ENCODE measurements around the gene ZAP70.

The ZAP70 gene

DNA sequence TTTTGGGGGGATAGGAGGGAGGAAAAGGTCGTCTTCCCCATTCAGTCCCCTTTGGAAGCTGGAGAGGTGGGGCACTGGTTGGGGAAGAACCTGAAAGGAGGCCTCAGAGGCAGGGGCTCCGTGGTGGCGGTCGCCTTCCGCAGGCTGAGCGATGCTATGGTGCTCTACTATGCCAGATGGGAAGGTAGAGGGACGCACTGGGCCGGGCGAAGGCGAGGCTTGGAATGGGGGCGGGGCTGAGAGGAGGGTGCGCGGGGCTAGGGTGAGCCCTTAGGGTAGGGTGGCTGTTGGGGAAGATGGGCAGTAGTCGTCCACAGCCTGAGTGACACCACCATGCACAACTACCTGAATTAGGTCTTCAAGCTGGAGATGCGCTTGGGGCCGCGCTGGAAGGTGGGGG lies 11.1 kb downstream of the ZAP70 start:
- peaks cover 0 to 16% (median 2%) of the 10 kb centered on the region in 11 experiments; a peak in 12 of 22 replicates for H3K9me3 ChIP-seq (replicated peaks in 1 of 11)
- TF ChIP-seq Cebpa-rat (IDR thresholded peaks at IDR 0.05): no peak

DNA sequence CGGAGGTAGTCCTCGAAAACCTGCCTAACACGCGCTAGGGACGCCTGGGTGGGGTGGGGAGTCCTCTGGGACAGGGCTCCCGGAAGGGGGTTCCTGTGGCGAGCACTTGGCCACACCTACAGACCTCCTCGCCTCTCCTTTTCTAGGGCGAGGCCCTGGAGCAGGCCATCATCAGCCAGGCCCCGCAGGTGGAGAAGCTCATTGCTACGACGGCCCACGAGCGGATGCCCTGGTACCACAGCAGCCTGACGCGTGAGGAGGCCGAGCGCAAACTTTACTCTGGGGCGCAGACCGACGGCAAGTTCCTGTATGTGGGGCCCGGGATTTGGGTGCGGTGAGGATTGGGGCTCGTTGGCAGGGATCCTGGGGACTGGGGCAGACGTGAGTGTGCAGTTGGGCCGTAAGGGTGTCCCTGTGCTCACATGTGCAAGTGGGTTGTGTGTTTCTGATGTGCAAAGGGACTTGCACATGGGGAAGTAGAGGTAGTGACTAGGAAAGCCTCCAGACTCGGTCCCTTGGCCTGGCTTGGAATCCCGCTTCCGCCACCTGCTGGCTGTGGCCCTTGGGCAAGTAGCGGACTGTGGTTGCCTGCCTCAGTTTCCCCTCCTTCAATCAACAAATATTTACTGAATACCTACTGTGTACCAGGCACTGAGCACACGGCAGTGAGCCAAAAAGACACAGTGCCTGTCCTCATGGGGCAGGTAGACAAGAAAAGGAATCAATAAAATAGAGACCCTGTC lies 11.7 kb downstream of the ZAP70 start:
- Histone ChIP-seq H3K27ac (peak overlapping the region in 7 of 11 experiments; percentile 67 to 98 (median 84); a peak in 12 of 22 replicates), H3K9ac (peak overlapping the region in 7 of 11 experiments; percentile 2 to 78 (median 70); a peak in 9 of 22 replicates), H3K4me1 (peaks cover 36 to 100% (median 88%) of the 10 kb centered on the region in 10 experiments), H3K4me3 (0 out of 20 replicates have a peak overlapping the region, but pooled peaks of 1 of the 10 experiments have one; percentile 35), H4K20me1 (no peaks in the 10 kb centered on the region), H3K4me2 (peak overlapping the region; percentile 36 to 97 (median 81); a peak in 21 of 22 replicates), H3K27me3 (no peaks in the 10 kb centered on the region), H3K9me3 (replicated peaks in 1 of 11) (peaks cover 6 to 22% (median 8%) of the 10 kb centered on the region in 11 experiments), H3K36me3 (peaks cover 1 to 73% (median 21%) of the 10 kb centered on the region in 11 experiments; a peak in 21 of 22 replicates)
- TF ChIP-seq Cebpa-rat (IDR thresholded peaks at IDR 0.05): no peak

More for the DNA sequence above, 11.1 kb downstream of the ZAP70 start:
- Histone ChIP-seq H3K4me1 (peaks cover 40 to 100% (median 94%) of the 10 kb centered on the region in 10 experiments), H3K27ac (peak overlapping the region in 7 of 11 experiments; percentile 31 to 98 (median 84); a peak in 12 of 22 replicates), H3K4me3 (no peak overlapping the region), H3K9ac (peak overlapping the region in 4 of 11 experiments; percentile 70 to 78 (median 75); a peak in 4 of 22 replicates), H3K27me3 (no peaks in the 10 kb centered on the region), H3K36me3 (peaks cover 0 to 66% (median 15%) of the 10 kb centered on the region in 11 experiments; a peak in 17 of 22 replicates), H4K20me1 (no peaks in the 10 kb centered on the region), H3K4me2 (peak overlapping the region in 9 of 11 experiments; percentile 72 to 97 (median 82); a peak in 16 of 22 replicates)

DNA sequence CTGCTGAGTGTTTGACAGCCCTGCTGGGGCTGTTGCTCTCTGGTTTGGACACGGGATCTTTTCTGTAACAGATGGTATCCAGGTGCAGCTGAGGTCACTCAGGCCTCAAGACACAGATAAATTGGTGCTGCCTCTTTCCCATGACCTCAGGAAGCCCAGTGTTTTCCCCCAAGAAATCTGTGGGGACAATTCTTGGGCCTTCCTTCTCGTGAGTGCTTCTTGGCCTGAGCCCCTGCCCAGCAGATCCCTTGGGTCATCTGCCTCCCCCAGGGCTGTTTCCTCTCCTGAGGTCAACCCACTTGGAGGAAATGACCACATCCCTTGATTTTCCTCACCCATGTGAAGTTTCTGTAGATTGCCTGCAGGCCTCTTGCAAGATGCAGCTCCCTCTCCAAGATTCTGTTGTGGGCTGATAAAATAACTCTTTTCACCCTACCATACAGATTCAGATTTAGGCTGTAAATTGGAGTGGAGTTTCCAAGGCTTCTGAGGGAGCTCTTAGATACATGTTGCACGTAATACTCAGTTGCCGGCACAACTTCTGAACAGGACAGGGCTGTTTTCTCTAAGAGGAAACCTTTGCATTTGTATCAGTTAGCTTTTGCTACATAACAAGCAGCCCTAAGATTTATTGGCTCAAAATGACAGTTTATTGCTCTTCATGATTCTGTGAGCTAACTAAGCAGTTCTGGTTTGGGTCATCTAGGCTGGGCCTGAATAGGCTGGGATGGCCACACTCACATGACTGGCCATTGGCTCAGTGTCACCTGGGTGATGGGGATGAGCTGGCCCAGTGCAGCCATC lies 13.1 kb downstream of the ZAP70 start:
- no peak for TF ChIP-seq Cebpa-rat (IDR thresholded peaks at IDR 0.05)
- Histone ChIP-seq H3K4me1 (peaks cover 43 to 100% (median 87%) of the 10 kb centered on the region in 10 experiments), H3K27ac (peak overlapping the region in 8 of 11 experiments; percentile 2 to 98 (median 78); a peak in 15 of 22 replicates), H3K4me2 (peak overlapping the region; percentile 36 to 97 (median 81)), H4K20me1 (no peaks in the 10 kb centered on the region), H3K36me3 (peaks cover 6 to 69% (median 27%) of the 10 kb centered on the region in 11 experiments; a peak in 21 of 22 replicates), H3K4me3 (peak overlapping the region in 3 of 10 experiments; percentile 11 to 35 (median 18); a peak in 4 of 20 replicates), H3K9ac (peak overlapping the region in 7 of 11 experiments; percentile 2 to 78 (median 70); a peak in 14 of 22 replicates), H3K9me3 (replicated peaks in 1 of 11) (peaks cover 11 to 30% (median 15%) of the 10 kb centered on the region in 11 experiments), H3K27me3 (no peaks in the 10 kb centered on the region)

DNA sequence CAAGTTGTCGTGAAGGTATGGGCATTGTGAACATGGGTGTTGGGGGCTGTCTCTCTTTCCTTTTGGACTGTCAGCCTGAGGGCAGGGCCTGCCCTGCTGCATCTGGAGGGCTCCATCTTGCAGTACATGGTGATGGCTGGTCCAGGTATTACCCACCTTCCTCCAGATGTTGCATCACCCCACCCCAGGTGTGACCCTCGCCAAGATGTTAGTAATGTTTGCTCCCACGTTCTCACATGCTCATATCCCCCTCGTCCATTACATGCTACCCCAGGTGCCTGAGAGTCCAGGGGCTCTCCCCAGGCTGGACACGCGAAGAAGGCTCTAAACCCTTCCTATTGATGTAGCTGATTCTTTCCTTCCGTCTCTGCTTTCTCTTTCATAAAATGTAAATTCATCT lies 13.9 kb downstream of the ZAP70 start:
- Histone ChIP-seq H3K36me3 (peaks cover 6 to 69% (median 27%) of the 10 kb centered on the region in 11 experiments; a peak in 21 of 22 replicates), H3K4me1 (peaks cover 48 to 100% (median 87%) of the 10 kb centered on the region in 10 experiments), H3K9ac (peak overlapping the region in 8 of 11 experiments; percentile 39 to 78 (median 66); a peak in 14 of 22 replicates), H3K27ac (peak overlapping the region in 8 of 11 experiments; percentile 57 to 98 (median 78); a peak in 16 of 22 replicates), H4K20me1 (peaks cover 0 to 6% (median 0%) of the 10 kb centered on the region in 11 experiments; a peak in 2 of 22 replicates), H3K4me3 (peak overlapping the region in 1 of 10 experiments; percentile 27; a peak in 1 of 20 replicates), H3K4me2 (peak overlapping the region; percentile 36 to 97 (median 81)), H3K9me3 (replicated peaks in 1 of 11) (peaks cover 11 to 30% (median 14%) of the 10 kb centered on the region in 11 experiments), H3K27me3 (no peaks in the 10 kb centered on the region)
- TF ChIP-seq Cebpa-rat (IDR thresholded peaks at IDR 0.05): 0 out of 22 replicates have a peak, but pooled peaks of 1 of the 11 experiments have one; percentile 13

DNA sequence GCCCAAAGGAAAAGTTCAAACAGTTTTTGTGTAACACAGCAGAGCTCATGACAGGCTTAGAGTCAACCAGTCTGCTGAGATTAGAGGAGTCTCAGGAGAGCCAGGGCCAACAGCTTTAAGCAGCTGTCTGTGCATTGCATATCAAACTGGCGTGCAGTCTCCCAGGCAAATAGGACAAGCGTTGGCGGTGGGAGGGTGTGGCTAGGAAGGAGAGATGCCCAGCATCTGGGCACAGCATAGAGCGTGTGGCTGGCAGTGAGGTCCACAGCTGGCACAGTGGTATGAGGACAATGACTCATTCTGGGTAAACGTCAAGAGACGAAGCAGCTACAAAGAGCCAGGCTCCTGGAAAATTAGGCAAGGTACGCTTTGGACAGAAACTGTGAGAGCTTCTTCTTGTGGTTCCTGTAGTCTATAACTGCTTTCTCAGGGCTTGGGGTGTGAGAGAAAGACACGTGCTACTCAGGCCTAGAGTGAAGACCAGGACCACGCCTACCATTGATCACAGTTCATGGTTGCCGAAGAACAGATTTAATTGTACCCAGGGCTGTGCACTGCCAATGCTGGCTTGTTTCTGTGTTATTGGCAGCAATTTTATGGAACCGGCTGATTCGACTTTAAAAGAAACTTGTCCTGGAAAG lies 14.8 kb downstream of the ZAP70 start:
- TF ChIP-seq Cebpa-rat (IDR thresholded peaks at IDR 0.05): peak in 1 of 11 experiments; percentile 75; a peak in 2 of 22 replicates
- Histone ChIP-seq H3K4me1 (peaks cover 48 to 100% (median 91%) of the 10 kb centered on the region in 10 experiments), H3K27me3 (no peaks in the 10 kb centered on the region), H3K27ac (peak overlapping the region in 9 of 11 experiments; percentile 18 to 98 (median 73); a peak in 18 of 22 replicates), H3K36me3 (peaks cover 6 to 72% (median 27%) of the 10 kb centered on the region in 11 experiments; a peak in 21 of 22 replicates), H3K9ac (peak overlapping the region in 8 of 11 experiments; percentile 39 to 78 (median 66); a peak in 17 of 22 replicates), H3K4me2 (peak overlapping the region; percentile 36 to 97 (median 81)), H4K20me1 (peaks cover 0 to 14% (median 0%) of the 10 kb centered on the region in 11 experiments; a peak in 2 of 22 replicates), H3K9me3 (replicated peaks in 1 of 11) (peaks cover 11 to 27% (median 14%) of the 10 kb centered on the region in 11 experiments), H3K4me3 (0 out of 20 replicates have a peak overlapping the region, but pooled peaks of 2 of the 10 experiments have one; percentile 22 to 27)

DNA sequence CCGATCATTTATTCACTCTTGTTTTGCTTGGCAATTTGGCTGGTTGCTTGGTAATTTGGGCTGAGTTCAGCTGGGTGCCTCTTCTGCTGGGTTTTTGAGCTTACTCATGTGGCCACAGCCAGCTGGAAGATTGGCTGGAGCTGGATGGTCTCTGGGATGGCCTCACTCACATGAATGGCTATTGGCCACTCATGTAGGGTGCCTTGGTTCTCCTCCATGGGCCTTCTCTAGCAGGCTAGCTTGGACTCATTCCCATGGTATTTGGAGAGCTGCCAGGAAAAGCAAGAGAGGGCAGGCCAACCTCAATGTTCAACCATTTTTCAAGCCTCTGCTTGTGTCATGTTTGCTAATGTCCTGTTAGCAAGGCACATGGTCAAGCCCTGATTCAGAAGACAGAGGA lies 16.9 kb downstream of the ZAP70 start:
- peak overlapping the region in 9 of 11 experiments; percentile 71 to 97 (median 79); a peak in 14 of 22 replicates for H3K4me2 ChIP-seq
- TF ChIP-seq Cebpa-rat (IDR thresholded peaks at IDR 0.05): no peak
- peaks cover 48 to 88% (median 71%) of the 10 kb centered on the region in 10 experiments for H3K4me1 ChIP-seq
- no peaks in the 10 kb centered on the region for H3K27me3 ChIP-seq
- peaks cover 0 to 14% (median 0%) of the 10 kb centered on the region in 11 experiments; a peak in 2 of 22 replicates for H4K20me1 ChIP-seq
- peak overlapping the region in 1 of 11 experiments; percentile 60; a peak in 1 of 22 replicates for H3K9ac ChIP-seq
- H3K36me3 ChIP-seq: peaks cover 6 to 72% (median 30%) of the 10 kb centered on the region in 11 experiments; a peak in 21 of 22 replicates
- peak overlapping the region in 7 of 11 experiments; percentile 62 to 98 (median 70); a peak in 12 of 22 replicates for H3K27ac ChIP-seq
- peak overlapping the region in 4 of 10 experiments; percentile 0 to 16 (median 6); a peak in 2 of 20 replicates for H3K4me3 ChIP-seq
- H3K9me3 ChIP-seq (replicated peaks in 1 of 11): peaks cover 11 to 15% (median 12%) of the 10 kb centered on the region in 11 experiments

DNA sequence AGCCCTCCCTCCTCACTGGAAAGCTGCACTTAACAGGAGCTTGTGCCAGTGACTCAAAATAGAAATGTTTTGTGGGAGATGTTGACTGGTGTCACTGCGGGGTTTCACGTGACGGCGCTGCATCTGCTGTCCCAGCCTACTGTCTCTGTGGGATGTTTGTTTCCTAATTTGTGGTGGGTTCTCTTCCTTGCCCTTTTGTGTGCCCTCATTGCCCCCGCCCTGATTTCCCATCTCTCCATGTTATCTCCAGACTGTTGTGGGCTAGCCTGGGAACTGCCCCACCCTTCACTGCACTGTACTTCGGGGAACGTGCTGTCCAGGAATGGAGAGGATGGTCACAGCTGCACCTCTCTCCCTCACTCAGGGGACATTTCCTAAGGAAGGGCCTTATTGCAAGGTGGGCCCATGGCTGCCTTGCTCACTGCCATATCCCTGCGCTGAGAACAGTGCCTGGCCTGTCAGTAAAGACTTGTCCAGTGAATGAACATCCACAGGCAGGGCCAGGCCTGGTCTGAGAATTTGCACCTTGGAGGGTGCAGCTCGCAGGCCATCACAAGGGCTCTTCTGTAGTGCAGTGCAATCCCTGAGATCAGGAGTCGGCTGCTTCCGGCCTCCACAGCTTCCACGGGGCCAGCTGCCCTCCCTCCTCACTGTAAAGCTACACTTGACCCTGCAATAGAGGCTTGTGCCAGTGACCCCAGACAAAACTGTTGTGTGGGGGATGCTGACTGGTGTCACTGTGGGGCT lies 18.1 kb downstream of the ZAP70 start:
- Histone ChIP-seq H3K27me3 (no peaks in the 10 kb centered on the region), H3K27ac (peak overlapping the region in 9 of 11 experiments; percentile 17 to 98 (median 67); a peak in 16 of 22 replicates), H3K4me2 (peak overlapping the region; percentile 67 to 97 (median 79)), H3K9ac (peak overlapping the region in 9 of 11 experiments; percentile 0 to 65 (median 53); a peak in 14 of 22 replicates), H4K20me1 (peaks cover 0 to 14% (median 0%) of the 10 kb centered on the region in 11 experiments; a peak in 2 of 22 replicates), H3K4me3 (no peak overlapping the region; a peak in 1 of 20 replicates), H3K9me3 (replicated peaks in 1 of 11) (peaks cover 11 to 15% (median 12%) of the 10 kb centered on the region in 11 experiments), H3K4me1 (peaks cover 37 to 84% (median 64%) of the 10 kb centered on the region in 10 experiments), H3K36me3 (peaks cover 6 to 75% (median 33%) of the 10 kb centered on the region in 11 experiments; a peak in 21 of 22 replicates)
- TF ChIP-seq Cebpa-rat (IDR thresholded peaks at IDR 0.05): no peak

All from BLaER1 treated with 17β-estradiol and CSF1 and Interleukin-3, amounts not matched to agents 10 nM and 100 nM (cell line).